Cardiac muscle cell (in vitro differentiated cells and primary cell): ENCODE data around the gene SYNE2. TPM values are rescaled to one million over a fixed set of nuclear protein-coding genes. Genes with fewer than 3 reads are reported as not detected.

Experiments used
- DNase-seq, 2 donors: peaks; one replicate each; pipeline versions ENCODE4 v3.0.0 to v3.0.0-alpha.2; 2010 to 2017; ENCODE audit warnings: low read depth in 1 of 2, low spot score in 1 of 2
- H3K27ac ChIP-seq: fragments of 200-600 bp; sonication (generic); 2 replicates; pipeline ENCODE4 v1.5.1; 2016
- H3K27me3 ChIP-seq: fragments of 200-600 bp; sonication (generic); 2 replicates; pipeline ENCODE4 v1.6.0; 2016; ENCODE audit warnings: control low read depth
- H3K36me3 ChIP-seq: fragments of 200-600 bp; sonication (generic); 2 replicates; pipeline ENCODE4 v1.5.1; 2016; ENCODE audit warnings: control low read depth
- H3K4me1 ChIP-seq: fragments of 200-600 bp; sonication (generic); 2 replicates; pipeline ENCODE4 v1.8.1; 2017; ENCODE audit warnings: low read depth, mild to moderate bottlenecking, mixed run types
- H3K4me3 ChIP-seq: fragments of 200-600 bp; sonication (generic); 2 replicates; pipeline ENCODE4 v1.5.1; 2016; ENCODE audit warnings: mild to moderate bottlenecking
- H3K9me3 ChIP-seq: fragments of 200-600 bp; sonication (generic); 2 replicates; pipeline ENCODE4 v1.5.1; 2017; ENCODE audit warnings: low read depth, mild to moderate bottlenecking, control low read depth
- CTCF ChIP-seq: IDR thresholded peaks from 2 replicates; pipeline ENCODE4 v1.5.1; 2012; ENCODE audit warnings: low read depth, mild to moderate bottlenecking, low read length
- polyA plus RNA-seq: library from polyadenylated mRNA; unstranded; fragments of >200 nt; fragmentation: Nextera tagmentation; extraction: Ambion mirVana; gene quantifications from 2 replicates; pipeline ENCODE4 v1.2.1, GENCODE V29; 2016
- total RNA-seq: library from RNA; depleted of rRNA; stranded (reverse); fragments of >200 nt; gene quantifications from 2 replicates; pipeline ENCODE4 v1.2.3, GENCODE V29; 2016

The SYNE2 gene
- total and polyA plus RNA-seq, 2 experiments from 2014 or later: 36.0 to 95.2 TPM

- TF ChIP-seq CTCF: no peak
- H3K27ac ChIP-seq: no peak overlapping the region
- no peaks in the 10 kb centered on the region for H3K27me3 ChIP-seq
- H3K36me3 ChIP-seq: peaks cover 14% of the 10 kb centered on the region
- no peaks in the 10 kb centered on the region for H3K4me1 ChIP-seq
- no peak overlapping the region for H3K4me3 ChIP-seq
- H3K9me3 ChIP-seq: no peaks in the 10 kb centered on the region
- no peak for DNase-seq
These were observed 128.8 kb downstream of the SYNE2 start for GRCh38 chr14:63981569-63981968.

GRCh38 chr14:63982156-63982555 lies 129.4 kb downstream of the SYNE2 start:
- Histone ChIP-seq H3K27ac (no peak overlapping the region), H3K9me3 (no peaks in the 10 kb centered on the region), H3K27me3 (no peaks in the 10 kb centered on the region), H3K4me3 (no peak overlapping the region), H3K36me3 (peaks cover 14% of the 10 kb centered on the region), H3K4me1 (no peaks in the 10 kb centered on the region)
- TF ChIP-seq CTCF: no peak
- DNase-seq: no peak

- Histone ChIP-seq H3K27ac (no peak overlapping the region), H3K4me1 (no peaks in the 10 kb centered on the region), H3K36me3 (peaks cover 14% of the 10 kb centered on the region), H3K27me3 (no peaks in the 10 kb centered on the region), H3K9me3 (no peaks in the 10 kb centered on the region), H3K4me3 (no peak overlapping the region)
- no peak for DNase-seq
- TF ChIP-seq CTCF: no peak
These were observed 129.8 kb downstream of the SYNE2 start for GRCh38 chr14:63982629-63983028.

- TF ChIP-seq CTCF: no peak
- peak in 1 of 2 donors; percentile 93 for DNase-seq
- Histone ChIP-seq H3K4me3 (no peak overlapping the region), H3K27ac (no peak overlapping the region), H3K4me1 (no peaks in the 10 kb centered on the region), H3K9me3 (no peaks in the 10 kb centered on the region), H3K36me3 (peaks cover 3% of the 10 kb centered on the region), H3K27me3 (no peaks in the 10 kb centered on the region)
These were observed 134.2 kb downstream of the SYNE2 start for GRCh38 chr14:63986789-63987533.

- no peak overlapping the region for H3K27ac ChIP-seq
- H3K4me3 ChIP-seq: no peak overlapping the region
- peaks cover 3% of the 10 kb centered on the region for H3K36me3 ChIP-seq
- no peaks in the 10 kb centered on the region for H3K9me3 ChIP-seq
- no peak for TF ChIP-seq CTCF
- H3K4me1 ChIP-seq: no peaks in the 10 kb centered on the region
- DNase-seq: no peak
- no peaks in the 10 kb centered on the region for H3K27me3 ChIP-seq
These were observed 135.8 kb downstream of the SYNE2 start for GRCh38 chr14:63988579-63988978.

GRCh38 chr14:63991833-63992232 lies 139.0 kb downstream of the SYNE2 start:
- Histone ChIP-seq H3K4me3 (no peak overlapping the region), H3K27ac (no peak overlapping the region), H3K9me3 (no peaks in the 10 kb centered on the region), H3K36me3 (peaks cover 3% of the 10 kb centered on the region), H3K4me1 (no peaks in the 10 kb centered on the region), H3K27me3 (no peaks in the 10 kb centered on the region)
- DNase-seq: no peak
- TF ChIP-seq CTCF: no peak
